GM19455 (cell line): ENCODE measurements around the gene ETNK1.
"Not testable (repeated sequence)": the region's sequence is repeated elsewhere in the genome, so short reads cannot be mapped to it uniquely, and the experiment has no call there.

Experiments used
- ATAC-seq: cut with Tn5 transposase; IDR thresholded peaks from one replicate; pipeline ENCODE4 v1.9.1; 2021; ENCODE audit not compliant: unreplicated experiment

The ETNK1 gene

DNA sequence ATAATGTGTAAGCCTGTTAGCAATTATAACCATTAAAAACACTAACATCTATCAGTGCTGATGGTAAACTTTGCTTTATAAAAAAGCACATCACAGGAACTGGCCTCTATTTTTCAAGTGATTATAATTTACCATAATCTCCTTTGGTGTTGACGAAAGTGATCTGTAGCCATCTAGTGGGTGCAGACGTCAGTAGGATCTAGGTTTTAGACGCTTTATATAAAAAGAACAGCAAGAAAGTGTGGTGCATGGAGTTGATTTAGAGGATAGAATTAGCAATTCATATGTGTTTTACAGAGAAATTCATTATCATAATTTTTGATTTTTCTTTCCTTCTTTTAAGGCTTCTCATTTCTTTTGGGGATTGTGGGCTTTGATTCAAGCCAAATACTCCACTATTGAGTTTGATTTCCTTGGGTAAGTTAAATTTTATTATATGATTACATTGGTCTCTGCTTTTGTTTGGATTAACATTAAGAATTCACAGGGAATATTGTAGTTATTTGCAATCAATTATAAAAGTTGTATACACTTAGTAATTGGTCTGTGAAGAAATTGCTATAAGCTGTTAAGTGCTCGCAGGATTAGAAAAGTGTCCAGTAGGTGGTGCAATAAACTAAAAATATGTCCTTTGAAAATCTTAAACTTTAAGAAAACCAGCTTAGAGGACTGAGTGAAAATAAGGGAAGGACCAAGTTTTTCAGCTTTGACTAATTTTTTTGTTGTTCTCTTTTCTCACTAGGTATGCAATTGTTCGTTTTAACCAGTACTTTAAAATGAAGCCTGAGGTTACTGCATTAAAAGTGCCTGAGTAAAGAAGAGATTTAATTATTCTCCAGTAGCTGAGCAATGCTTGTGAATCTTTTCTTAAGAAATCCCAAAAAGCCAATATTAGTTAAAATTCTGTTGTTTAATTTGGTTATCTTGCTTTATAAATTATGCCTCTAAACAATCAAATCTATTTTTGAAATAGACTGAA lies 59.5 kb downstream of the ETNK1 start:
- peak; percentile 57 for ATAC-seq

DNA sequence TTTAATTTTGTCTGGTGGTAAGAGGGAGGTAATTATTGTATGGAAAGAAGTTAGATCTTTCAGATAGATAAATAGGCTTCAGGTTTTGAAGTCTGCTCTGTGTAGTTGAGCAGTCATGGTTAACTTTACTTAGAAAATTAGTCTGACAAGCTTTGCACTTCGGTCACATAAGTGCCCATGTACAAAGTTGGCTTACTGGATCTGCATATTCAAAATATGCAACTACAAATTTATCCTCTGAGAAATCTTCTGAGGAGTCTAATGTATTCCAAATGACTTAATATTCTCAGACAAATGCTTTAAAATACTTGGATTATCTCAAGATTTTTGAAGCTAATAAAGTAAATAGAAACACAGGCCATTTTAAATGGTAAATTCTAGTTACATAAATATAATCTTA lies 61.2 kb downstream of the ETNK1 start:
- ATAC-seq, result no peak

DNA sequence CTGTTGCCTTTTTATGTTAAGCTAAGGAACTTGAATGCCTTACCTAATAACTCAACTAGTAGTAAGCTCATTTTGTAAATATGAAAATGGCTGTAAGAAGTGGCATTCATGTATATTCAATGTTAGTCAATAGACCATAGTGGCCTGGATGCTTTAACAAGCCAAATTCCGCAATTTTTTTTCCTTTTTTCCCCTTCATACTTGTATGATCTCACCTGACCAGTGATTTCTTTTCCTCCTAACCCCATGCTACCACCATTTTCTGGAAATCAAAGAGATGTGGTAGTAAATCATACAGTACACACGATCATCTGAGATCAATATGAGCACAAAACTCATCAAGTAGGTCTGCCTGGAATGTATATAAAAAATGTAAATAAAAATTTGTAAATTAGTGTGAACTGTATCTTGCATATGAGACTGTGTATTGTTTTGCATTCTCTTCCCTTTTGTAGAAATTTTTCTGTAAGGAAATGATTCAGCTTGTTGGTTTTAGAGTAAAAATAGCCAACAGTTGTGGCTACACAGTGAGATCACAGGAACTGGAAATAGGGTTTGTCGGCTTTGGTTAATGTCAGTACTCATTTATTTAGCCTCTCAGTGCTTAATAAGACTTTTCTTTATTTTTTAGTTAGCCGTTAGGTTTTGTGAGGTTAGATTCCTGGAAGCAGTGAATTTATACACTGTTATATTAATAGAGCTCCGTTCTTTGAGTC lies 62.5 kb downstream of the ETNK1 start:
- ATAC-seq, result peak; percentile 66

DNA sequence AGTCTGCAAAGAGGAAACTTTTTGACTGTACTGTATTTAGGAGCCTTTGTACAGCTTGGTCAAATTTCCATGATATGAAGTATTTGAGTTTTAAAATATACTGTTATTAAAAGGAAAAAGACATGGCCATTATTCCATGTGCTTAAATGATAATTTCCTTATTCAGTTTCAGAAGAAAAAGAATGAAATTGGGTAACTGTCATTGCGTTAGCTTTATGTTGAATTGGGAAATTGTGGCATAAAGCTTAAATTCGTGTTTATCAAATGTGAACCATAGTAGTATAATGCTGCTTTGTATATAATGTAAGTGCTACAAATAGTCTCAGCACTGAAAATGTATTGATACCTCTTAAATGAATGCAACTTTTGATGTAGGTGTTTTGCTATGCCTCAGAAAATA lies 64.9 kb downstream of the ETNK1 start:
- no peak for ATAC-seq

DNA sequence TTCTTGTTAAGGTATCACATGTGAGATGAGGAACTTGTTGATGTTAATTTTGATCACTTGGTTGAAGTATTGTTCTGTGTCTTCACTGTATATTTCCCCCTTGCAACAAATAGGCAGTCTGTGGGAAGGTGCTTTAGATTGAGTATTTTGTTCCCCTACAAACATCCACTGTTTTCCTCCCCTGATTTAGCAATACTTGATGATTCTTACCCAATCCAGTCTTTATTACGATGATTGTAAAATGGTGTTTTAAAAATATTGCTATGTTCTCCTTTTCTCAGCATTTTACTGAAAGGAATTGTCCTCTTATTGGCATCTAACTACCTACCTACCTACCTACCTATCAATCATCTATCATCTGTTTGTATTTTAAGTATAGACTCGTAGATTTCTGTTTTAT lies 66.3 kb downstream of the ETNK1 start:
- ATAC-seq, result no peak

DNA sequence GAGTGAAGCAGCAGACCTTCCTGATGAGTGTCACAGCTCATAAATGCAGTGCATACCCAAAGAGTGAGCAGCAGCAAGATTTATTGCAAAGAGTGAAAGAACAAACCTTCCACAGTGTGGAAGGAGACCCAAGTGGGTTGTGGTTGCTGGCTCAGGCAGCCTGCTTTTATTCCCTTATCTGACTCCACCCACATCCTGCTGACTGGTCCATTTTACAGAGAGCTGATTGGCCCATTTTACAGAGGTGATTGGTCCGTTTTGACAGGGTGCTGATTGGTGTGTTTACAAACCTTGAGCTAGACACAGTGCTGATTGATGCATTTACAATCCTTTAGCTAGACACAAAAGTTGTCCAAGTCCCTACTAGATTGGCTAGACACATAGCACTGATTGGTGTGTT lies 67.5 kb downstream of the ETNK1 start:
- ATAC-seq, result not testable (repeated sequence)

DNA sequence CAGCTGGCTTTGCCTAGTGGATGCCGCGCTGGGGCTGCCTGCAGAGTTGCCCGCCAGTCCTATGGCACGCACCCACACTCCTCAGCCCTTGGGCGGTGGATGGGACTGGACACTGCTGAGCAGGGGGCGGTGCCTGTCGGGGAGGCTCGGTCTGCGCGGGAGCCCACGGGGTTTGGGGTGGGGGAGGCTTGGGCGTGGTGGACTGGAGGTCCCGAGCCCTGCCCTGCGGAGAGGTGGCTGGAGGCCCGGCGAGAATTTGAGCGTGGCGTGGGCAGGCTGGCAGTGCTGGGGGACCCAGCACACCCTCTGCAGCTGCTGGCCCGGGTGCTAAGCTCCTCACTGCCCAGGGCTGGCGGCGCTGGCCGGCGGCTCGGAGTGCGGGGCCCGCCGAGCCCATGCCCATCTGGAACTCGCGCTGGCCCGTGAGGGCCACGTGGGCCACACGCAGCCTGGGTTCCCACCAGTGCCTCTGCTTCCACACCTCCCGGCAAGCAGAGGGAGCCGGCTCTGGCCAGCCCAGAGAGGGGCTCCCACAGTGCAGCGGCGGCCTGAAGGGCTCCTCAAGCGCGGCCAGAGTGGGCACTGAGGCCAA lies 68.1 kb downstream of the ETNK1 start:
- ATAC-seq, result no peak

DNA sequence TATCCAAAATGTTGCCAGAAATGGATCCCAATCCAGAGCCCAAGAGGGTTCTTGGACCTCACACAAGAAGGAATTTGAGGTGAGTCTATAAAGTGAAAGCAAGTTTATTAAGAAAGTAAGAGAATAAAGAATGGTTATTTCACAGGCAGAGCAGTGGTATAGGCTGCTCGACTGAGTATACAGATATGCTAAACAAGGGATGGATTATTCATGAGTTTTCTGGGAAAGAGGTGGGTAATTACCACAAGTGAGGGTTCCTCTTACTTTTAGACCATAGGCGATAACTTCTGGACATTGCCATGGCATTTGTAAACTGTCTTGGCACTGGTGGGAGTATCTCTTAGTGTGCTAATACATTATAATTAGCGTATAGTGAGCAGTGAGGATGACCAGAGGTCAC lies 73.6 kb downstream of the ETNK1 start:
- no peak for ATAC-seq

DNA sequence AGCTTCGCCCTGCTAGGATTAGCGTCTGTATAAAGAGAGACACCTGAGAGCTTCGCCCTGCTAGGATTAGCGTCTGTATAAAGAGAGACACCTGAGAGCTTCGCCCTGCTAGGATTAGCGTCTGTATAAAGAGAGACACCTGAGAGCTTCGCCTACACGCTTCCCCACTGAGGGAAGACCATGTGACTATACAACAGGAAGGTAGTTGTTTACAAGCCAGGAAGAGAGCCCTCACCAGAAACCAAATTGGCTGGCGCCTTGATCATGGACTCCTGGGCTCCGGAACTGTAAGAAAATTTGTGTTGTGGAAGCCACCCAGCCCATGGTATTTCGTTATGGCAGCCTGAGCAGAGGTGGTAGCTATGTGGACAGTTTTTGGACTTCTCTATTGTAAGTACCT lies 74.7 kb downstream of the ETNK1 start:
- not testable (repeated sequence) for ATAC-seq

DNA sequence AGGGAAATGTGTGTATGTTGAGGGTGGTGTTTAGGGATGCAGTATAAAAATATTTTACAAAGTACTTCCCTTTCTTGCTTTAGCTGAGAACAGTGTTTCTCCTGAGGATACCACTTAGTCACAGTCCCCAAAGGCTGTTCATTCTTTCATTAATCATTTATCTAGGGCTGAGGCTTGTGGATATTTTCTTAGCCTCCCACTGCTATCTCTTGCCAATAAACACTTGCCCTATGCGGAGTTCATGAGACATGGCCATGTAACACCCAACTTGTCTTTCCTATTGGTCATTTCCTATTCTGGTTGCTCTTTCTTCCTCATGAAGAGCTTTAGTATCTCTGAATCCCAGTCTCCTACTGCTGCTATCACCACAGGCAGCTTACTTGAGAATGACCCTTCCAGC lies 75.1 kb downstream of the ETNK1 start:
- no peak for ATAC-seq

DNA sequence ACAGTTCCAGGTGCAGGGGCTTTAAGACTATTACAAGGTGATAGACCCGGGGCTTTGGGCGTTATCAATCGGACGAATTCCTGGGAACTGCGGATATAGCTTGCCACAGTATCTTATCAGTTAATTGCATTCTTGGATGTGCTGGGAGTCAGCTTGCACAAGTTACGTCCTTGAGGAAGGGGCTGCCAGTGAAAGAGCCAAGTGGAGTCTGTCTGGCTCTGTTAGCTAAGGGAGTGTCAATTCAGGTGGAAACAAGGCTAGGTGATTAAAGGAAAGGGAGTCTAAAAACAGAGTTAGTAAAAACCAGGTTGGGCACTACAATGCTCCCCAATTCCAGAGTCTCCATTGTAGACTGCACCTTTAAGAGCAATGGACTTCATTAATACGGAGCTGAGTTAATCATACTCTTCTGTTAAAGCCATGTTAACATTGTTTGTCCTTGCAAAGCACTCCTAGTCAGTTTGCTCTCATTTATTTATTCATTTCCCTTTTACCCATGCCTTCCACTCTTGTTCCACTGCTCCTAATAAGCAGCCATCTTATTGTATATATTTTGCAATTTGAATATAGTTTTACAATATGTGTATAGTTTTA lies 76.3 kb downstream of the ETNK1 start:
- not testable (repeated sequence) for ATAC-seq

DNA sequence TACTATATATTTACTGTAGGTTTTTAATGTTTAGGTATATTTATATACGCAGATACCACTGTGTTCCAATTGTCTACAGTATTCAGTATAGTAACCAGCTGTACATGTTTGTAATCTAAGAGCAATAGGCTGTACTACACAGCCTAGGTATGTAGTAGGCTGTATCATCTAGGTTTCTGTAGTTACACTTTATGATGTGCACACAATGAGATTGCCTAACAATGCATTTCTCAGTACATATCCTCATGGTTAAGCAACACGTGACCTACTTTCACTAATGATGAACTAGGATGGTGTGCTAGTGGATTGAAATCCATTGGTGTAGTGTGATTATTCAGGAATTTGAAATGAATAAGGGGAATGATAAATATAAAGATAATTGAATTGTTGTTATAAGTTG lies 77.7 kb downstream of the ETNK1 start:
- no peak for ATAC-seq

DNA sequence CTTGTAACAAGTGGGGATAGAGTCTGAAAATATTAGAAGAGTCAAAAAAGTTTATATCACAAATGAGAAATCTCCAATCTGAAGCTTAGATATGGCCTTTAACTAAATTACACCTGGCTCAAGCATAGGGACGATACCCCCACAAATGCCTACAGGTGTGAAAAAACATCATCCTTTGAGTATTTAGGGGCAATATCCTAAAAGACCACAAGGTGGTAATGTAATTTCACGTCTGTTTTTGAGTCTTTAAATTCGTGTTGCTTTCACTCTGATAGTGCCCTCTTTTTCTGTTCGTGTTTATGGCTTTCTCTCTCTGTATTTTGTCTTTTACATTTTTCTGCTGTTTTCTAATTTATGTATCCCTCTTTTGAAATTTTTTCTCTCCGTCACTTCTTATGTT lies 84.3 kb downstream of the ETNK1 start:
- no peak for ATAC-seq

DNA sequence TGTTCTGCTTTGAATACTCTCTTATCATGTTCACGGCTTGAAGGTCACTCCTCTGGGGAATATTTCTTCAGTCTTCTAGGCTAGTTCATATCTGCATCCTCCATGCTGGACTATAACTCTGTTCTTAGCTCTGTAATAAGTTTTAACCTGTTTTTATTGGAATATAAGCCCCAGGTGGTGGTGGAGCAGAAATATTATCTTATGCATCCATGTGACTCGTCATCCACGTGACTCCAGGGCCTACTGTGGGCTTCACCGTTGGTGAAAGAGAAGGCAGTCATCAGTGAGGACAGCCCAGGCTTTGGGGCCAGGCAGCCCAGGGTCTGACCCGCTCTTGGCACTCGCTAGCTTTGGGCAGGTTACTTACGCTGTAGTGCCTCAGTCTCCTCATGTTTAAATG lies 87.1 kb downstream of the ETNK1 start:
- ATAC-seq, result no peak

DNA sequence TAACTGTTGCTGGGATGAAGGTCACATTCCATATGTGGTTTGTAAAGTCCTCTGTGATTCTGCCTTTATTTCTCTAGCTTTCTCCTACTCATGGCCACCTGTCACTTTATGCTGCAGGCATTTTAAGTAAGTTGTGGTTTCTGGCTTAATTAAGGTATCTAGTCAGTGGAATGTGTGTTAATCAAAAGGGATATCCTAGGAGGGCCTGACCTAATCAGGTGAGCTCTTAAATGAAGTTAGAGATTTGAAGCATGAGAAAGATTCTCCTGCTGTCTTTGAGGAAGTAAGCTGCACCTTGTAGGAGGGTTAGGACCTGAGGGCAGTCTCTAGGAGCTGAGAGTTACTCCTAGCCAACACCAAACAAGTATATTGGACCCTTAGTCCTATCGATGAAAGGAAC lies 90.3 kb downstream of the ETNK1 start:
- ATAC-seq, result no peak

DNA sequence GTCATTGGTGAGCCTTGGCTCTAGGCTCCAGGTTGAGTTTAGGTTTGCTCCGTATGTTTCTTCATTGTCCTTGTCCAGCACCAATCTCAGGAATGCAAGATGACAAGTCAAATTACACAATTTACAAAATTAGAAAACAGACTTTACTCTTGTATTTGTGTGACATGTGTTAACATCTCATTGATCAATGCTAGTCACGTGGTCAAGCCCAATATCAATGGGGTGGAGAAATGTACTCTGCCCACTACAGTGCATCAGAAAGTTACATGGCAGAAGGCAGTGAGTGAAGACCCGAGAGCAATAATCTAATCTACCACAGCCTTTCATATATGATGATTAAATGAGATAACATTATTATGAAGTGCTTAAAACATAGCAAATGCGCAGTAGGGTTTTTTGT lies 94.8 kb downstream of the ETNK1 start:
- no peak for ATAC-seq

DNA sequence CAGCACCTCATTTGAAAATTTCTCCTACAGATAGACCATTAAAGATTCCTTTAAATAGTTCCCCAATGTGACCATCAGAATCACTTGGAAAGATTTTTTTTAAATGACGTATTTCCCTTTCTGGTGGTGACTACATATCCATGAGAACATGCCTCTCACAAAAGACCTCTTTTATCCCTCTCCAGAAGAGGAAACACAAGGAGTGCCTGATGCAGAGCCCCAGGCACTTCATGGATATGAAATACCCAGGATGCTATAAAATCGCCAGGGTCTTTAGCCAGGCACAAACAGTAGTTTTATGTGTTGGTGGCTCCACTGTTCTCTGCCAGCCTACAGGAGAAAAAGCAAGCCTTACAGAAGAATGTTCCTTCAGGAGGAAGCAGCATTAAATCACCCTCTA lies 97.1 kb downstream of the ETNK1 start:
- ATAC-seq, result no peak

DNA sequence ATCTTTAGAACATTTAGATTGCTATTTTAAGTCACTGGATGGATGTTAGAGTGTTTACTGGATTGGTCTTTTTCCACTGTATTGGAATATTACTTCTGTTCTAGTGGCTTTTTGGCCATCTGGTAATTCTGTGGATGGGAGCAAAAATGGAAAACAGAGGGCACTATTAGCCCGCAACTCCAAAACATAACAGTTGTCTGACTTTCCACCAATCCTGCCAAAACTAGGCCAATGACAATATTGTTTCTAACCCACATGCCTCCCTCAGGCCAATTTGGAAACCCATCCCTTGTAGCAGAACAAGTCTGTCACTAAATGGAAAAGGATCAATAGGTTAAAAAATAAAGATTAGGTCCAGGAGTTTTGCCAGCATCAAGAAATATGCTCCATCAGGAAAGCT lies 97.8 kb downstream of the ETNK1 start:
- no peak for ATAC-seq

DNA sequence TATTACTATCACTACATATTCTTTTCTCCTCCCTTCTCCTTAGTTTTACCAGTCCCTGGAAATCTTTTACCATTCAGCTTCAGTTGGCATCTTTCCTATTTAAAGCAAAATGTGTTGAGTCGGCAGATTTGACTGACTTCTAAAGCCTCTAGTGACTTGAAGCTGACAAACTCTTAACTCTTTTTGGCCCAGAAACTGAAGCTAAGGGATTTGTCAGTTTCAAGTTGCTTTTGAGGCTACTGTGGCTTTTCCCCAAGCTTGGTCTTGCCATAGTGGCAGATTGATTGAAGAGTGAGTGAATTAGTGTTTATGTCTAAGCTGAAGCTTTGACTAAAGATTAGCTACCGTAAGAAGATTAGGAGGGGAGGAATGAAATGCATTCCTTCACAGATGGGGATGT lies 104.0 kb downstream of the ETNK1 start:
- ATAC-seq, result no peak

DNA sequence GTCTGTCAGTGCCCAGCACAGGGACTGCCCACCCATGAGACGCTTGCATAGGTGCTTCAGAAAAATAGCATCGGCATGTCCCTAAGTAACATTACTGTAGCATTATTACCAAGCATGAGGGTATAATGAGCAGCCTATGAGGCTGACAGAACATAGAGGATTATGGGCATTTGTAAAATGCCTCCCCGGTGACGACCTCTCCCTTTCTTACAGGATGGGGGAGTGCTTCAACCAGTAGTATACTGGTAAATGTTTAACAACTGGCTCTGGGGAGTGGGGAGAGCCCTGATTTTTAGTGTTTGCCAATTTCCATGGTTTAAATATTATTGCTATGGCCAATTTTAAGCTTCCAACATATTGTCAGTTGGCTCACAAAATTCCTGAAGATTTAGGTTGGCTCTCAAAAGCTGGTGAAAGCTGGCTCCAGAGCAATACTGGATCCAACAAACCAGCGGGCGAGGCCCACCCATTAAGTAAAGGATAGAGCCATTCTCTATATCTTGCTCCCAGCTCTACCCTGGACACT lies 104.5 kb downstream of the ETNK1 start:
- ATAC-seq, result no peak

DNA sequence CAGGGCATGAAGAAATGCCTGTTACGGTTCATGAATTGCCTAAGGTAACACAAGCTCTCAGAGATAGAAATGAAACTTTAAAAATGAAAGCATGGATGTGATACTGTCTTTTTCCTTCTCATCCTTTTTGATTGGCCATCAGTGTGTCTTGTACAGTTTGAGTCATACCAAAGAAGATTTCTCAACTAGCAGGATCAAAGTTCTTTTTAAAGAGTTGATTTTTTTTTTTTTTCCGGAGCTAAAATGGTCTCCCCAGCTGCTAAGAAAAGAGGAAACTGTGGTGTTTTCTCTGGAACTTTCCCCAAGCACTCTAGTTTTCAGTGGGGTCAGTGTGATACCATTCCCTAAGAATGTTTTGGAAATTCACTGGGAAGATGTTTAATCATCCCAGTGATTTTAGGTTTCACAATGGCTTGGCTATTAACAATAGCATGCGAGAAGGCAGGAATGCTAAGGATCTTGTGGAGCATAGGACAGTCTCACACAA lies 105.0 kb downstream of the ETNK1 start:
- ATAC-seq, result no peak
